IMR-90 (cell line): ENCODE measurements around the gene BFAR. TPM values are rescaled to one million over a fixed set of nuclear protein-coding genes. Genes with fewer than 3 reads are reported as not detected.
"Not testable (repeated sequence)": the region's sequence is repeated elsewhere in the genome, so short reads cannot be mapped to it uniquely, and the experiment has no call there.

Source experiments
- ATAC-seq: fragments of 200-7000 bp; cut with Tn5 transposase; 2 replicates; pipeline ENCODE4 v1.9.1; 2020; ENCODE audit warnings: low read depth, mild to moderate bottlenecking, moderate library complexity
- BruUV-seq: library from RNA; stranded (reverse); fragments of 400-500 nt; replicated peaks from 2 replicates; lab custom pipeline; 2021; lab: Mats Ljungman, UMichigan
- CTCF ChIA-PET: fragments of 300-600 bp; formaldehyde crosslinking; extraction: SDS; loops from one replicate; lab custom pipeline; 2021; ENCODE audit warnings: antibody characterized with exemption; lab: Yijun Ruan, JAX
- POLR2A ChIA-PET: fragments of 300-600 bp; sonication (Branson Sonifier 250); formaldehyde crosslinking; loops from one replicate; lab custom pipeline; 2022; ENCODE audit warnings: antibody characterized with exemption; ENCODE audit not compliant: unreplicated experiment; lab: Charles Lee
- DNase-seq: peaks from one replicate; pipeline ENCODE4 v3.0.0; 2013
- H2AFZ ChIP-seq: replicated peaks from 2 replicates; pipeline ENCODE3; 2013; ENCODE audit warnings: low read length, mild to moderate bottlenecking; ENCODE audit not compliant: poor library complexity
- H2AK5ac ChIP-seq: 2 replicates; pipeline ENCODE4 v1.6.1; 2013; ENCODE audit warnings: low read depth, low read length, inconsistent platforms
- H2AK9ac ChIP-seq: replicated peaks from 2 replicates; pipeline ENCODE3; 2013; ENCODE audit warnings: mild to moderate bottlenecking, low read depth, low read length, moderate library complexity; ENCODE audit not compliant: poor library complexity
- H2BK120ac ChIP-seq: 2 replicates; pipeline ENCODE4 v1.6.1; 2013; ENCODE audit warnings: low read depth, low read length, inconsistent platforms
- H2BK15ac ChIP-seq: 3 replicates; pipeline ENCODE4 v1.6.1; 2013; ENCODE audit warnings: low read depth, low read length, inconsistent platforms
- H2BK20ac ChIP-seq: 2 replicates; pipeline ENCODE4 v1.6.1; 2013; ENCODE audit warnings: low read depth, mild to moderate bottlenecking, inconsistent platforms, low read length, moderate library complexity
- H2BK5ac ChIP-seq: 2 replicates; pipeline ENCODE4 v1.6.1; 2013; ENCODE audit warnings: mild to moderate bottlenecking, low read depth, low read length, inconsistent platforms; ENCODE audit not compliant: poor library complexity, severe bottlenecking
- H3K14ac ChIP-seq: replicated peaks from 2 replicates; pipeline ENCODE4 v1.6.1; 2013; ENCODE audit warnings: low read depth, low read length, inconsistent platforms
- H3K18ac ChIP-seq: 2 replicates; pipeline ENCODE4 v1.6.1; 2013; ENCODE audit warnings: low read depth, low read length, control low read depth
- H3K23ac ChIP-seq: 2 replicates; pipeline ENCODE4 v1.6.1; 2013; ENCODE audit warnings: low read depth, low read length, inconsistent platforms
- H3K27ac ChIP-seq: 2 replicates; pipeline ENCODE4 v1.5.1; 2013; ENCODE audit warnings: mild to moderate bottlenecking, control low read depth, low read length; ENCODE audit not compliant: insufficient read depth
- H3K27me3 ChIP-seq: 2 replicates; pipeline ENCODE4 v1.6.1; 2013; ENCODE audit warnings: low read length; ENCODE audit not compliant: control insufficient read depth, insufficient read depth
- H3K36me3 ChIP-seq: 2 replicates; pipeline ENCODE4 v1.6.1; 2013; ENCODE audit warnings: low read length, mixed read lengths; ENCODE audit not compliant: control insufficient read depth, insufficient read depth
- H3K4ac ChIP-seq: 2 replicates; pipeline ENCODE4 v1.6.1; 2013; ENCODE audit warnings: low read depth, low read length, inconsistent platforms
- H3K4me1 ChIP-seq: 2 replicates; pipeline ENCODE4 v1.6.1; 2013; ENCODE audit warnings: low read length, mixed read lengths; ENCODE audit not compliant: control insufficient read depth, insufficient read depth
- H3K4me2 ChIP-seq: 2 replicates; pipeline ENCODE4 v1.6.1; 2013; ENCODE audit warnings: low read depth, mild to moderate bottlenecking, control low read depth, low read length, moderate library complexity
- H3K4me3 ChIP-seq: 2 replicates; pipeline ENCODE4 v1.5.1; 2013; ENCODE audit warnings: low read depth, mild to moderate bottlenecking, control low read depth, low read length, moderate library complexity; ENCODE audit not compliant: insufficient read depth
- H3K56ac ChIP-seq: 2 replicates; pipeline ENCODE4 v1.6.1; 2013; ENCODE audit warnings: low read length, inconsistent platforms; ENCODE audit not compliant: insufficient read depth; ENCODE audit errors: extremely low read depth
- H3K79me1 ChIP-seq, 2 experiments: 2 replicates each; pipeline ENCODE4 v1.6.1; 2013; ENCODE audit warnings: low read length in 2 of 2, inconsistent platforms in 1 of 2, low read depth in 1 of 2
- H3K9ac ChIP-seq: 2 replicates; pipeline ENCODE4 v1.6.1; 2013; ENCODE audit warnings: low read depth, low read length, control low read depth
- H3K9me1 ChIP-seq: 2 replicates; pipeline ENCODE4 v1.6.1; 2013; ENCODE audit warnings: low read length, inconsistent platforms; ENCODE audit not compliant: insufficient read depth
- H3K9me3 ChIP-seq: 2 replicates; pipeline ENCODE4 v1.6.1; 2013; ENCODE audit warnings: low read length; ENCODE audit not compliant: control insufficient read depth, insufficient read depth
- H4K20me1 ChIP-seq: 2 replicates; pipeline ENCODE4 v1.6.1; 2013; ENCODE audit warnings: low read length, inconsistent platforms; ENCODE audit not compliant: insufficient read depth
- H4K5ac ChIP-seq: 2 replicates; pipeline ENCODE4 v1.6.1; 2013; ENCODE audit warnings: mild to moderate bottlenecking, low read depth, low read length, control low read depth
- H4K8ac ChIP-seq, 2 experiments: 2 replicates each; pipeline ENCODE4 v1.6.1; 2013; ENCODE audit warnings: low read depth in 2 of 2, low read length in 2 of 2, control low read depth in 1 of 2, inconsistent platforms in 1 of 2
- H4K91ac ChIP-seq: 2 replicates; pipeline ENCODE4 v1.6.1; 2013; ENCODE audit warnings: low read depth, low read length, inconsistent platforms; ENCODE audit not compliant: insufficient read depth
- CHD1 ChIP-seq: IDR thresholded peaks from 2 replicates; pipeline ENCODE4 v1.6.1; 2012; ENCODE audit warnings: low read depth, low read length, improper control_type of control experiment
- MAFK ChIP-seq: IDR thresholded peaks from 2 replicates; pipeline ENCODE4 v1.6.1; 2012; ENCODE audit warnings: low read depth, low read length, improper control_type of control experiment
- RCOR1 ChIP-seq: IDR thresholded peaks from 2 replicates; pipeline ENCODE4 v1.6.1; 2012; ENCODE audit warnings: mild to moderate bottlenecking, low read length, improper control_type of control experiment; ENCODE audit not compliant: insufficient replicate concordance
- WGBS, 2 experiments: methylation state at CpG; one replicate each; pipeline versions ENCODE4 v1.1.5 to v1.1.7; 2013; ENCODE audit warnings: missing lambda C conversion rate in 2 of 2; ENCODE audit not compliant: insufficient read length in 1 of 2; ENCODE audit errors: extremely low coverage in 2 of 2; 5-methylcytosine and 5-hydroxymethylcytosine counted together
- dilution Hi-C: fragments of 300-500 bp; cut with HindIII; formaldehyde crosslinking; loops from one replicate; pipeline ENCODE4 v1.14.3; 2018; ENCODE audit warnings: low sequenced_read_pairs; ENCODE audit not compliant: unreplicated experiment
- in situ Hi-C: fragments of 300-500 bp; cut with MboI; formaldehyde crosslinking; loops from 3 replicates; pipeline ENCODE4 v1.14.3; 2019; ENCODE audit warnings: low sequenced_read_pairs, inconsistent platforms, mixed read lengths
- intact Hi-C: fragments of 100-400 bp; cut with micrococcal nuclease; formaldehyde crosslinking; loops from 2 replicates; pipeline ENCODE4 v1.10.0; 2022
- polyA plus RNA-seq, 3 experiments: library from polyadenylated mRNA; depleted of rRNA; stranded (reverse); fragments of >200 nt; gene quantifications; 2 replicates each; pipeline ENCODE4 v1.2.3, GENCODE V29; 2012; ENCODE audit warnings: low replicate concordance in 1 of 3
- total RNA-seq: library from RNA; depleted of rRNA; stranded (reverse); fragments of >200 nt; gene quantifications from 2 replicates; pipeline ENCODE4 v1.2.3, GENCODE V29; 2012

Gene BFAR
- total and polyA plus RNA-seq, 2 of the 4 experiments (the other 2 are of a cell fraction) = 46.6 to 56.5 TPM

DNA sequence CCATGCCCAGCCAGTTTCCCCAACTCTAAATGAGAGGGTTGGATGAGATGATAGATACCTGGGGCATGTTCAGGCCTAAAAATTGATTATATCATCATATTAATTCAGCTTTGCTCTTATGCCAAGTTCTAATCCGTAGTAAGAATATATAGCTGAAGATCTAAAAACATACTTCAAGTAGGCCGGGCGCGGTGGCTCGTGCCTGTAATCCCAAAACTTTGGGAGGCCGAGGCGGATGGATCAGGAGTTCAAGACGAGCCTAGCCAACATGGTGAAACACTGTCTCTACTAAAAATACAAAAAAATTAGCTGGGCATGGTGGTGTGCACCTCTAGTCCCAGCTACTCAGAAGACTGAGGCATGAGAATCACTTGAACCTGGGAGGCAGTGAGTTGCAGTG is 49.4 kb downstream of the BFAR start:
- no peak overlapping the region for H2AFZ ChIP-seq
- H3K4me3 ChIP-seq = no peak overlapping the region
- H3K4me2 ChIP-seq = no peak overlapping the region
- ChIA-PET CTCF (no interaction called here), POLR2A (no interaction called here)
- H3K9me1 ChIP-seq = no peaks in the 10 kb centered on the region
- H2AK5ac ChIP-seq = no peak overlapping the region
- no peak overlapping the region for H2BK15ac ChIP-seq
- H3K9me3 ChIP-seq = no peaks in the 10 kb centered on the region
- H3K23ac ChIP-seq = no peak overlapping the region
- TF ChIP-seq CHD1 (no peak), MAFK (no peak), RCOR1 (no peak)
- H4K91ac ChIP-seq = no peak overlapping the region
- BruUV-seq = no TSS peak
- intact Hi-C loops (no loop called here), dilution Hi-C loops (no loop called here), in situ Hi-C loops (no loop called here)
- H3K56ac ChIP-seq = no peak overlapping the region
- no peak overlapping the region for H3K27ac ChIP-seq
- H3K36me3 ChIP-seq = no peaks in the 10 kb centered on the region
- no peak overlapping the region for H4K8ac ChIP-seq
- DNase-seq = no peak
- no peak overlapping the region for H2BK120ac ChIP-seq
- no peak for ATAC-seq
- no peak overlapping the region for H3K18ac ChIP-seq
- H3K4me1 ChIP-seq = peaks cover 2% of the 10 kb centered on the region; the same call in 1 of the 2 replicates
- no peak overlapping the region for H2BK5ac ChIP-seq
- no peak overlapping the region for H2BK20ac ChIP-seq
- H2AK9ac ChIP-seq = no peak overlapping the region
- H3K79me1 ChIP-seq = no peaks in the 10 kb centered on the region
- H3K9ac ChIP-seq = no peak overlapping the region
- H3K14ac ChIP-seq = no peak overlapping the region
- no CpG with 5 or more reads among the region's 8 CpGs for WGBS, 2 experiments
- no peak overlapping the region for H4K5ac ChIP-seq
- no peaks in the 10 kb centered on the region for H3K27me3 ChIP-seq
- no peak overlapping the region for H3K4ac ChIP-seq
- H4K20me1 ChIP-seq = no peaks in the 10 kb centered on the region

DNA sequence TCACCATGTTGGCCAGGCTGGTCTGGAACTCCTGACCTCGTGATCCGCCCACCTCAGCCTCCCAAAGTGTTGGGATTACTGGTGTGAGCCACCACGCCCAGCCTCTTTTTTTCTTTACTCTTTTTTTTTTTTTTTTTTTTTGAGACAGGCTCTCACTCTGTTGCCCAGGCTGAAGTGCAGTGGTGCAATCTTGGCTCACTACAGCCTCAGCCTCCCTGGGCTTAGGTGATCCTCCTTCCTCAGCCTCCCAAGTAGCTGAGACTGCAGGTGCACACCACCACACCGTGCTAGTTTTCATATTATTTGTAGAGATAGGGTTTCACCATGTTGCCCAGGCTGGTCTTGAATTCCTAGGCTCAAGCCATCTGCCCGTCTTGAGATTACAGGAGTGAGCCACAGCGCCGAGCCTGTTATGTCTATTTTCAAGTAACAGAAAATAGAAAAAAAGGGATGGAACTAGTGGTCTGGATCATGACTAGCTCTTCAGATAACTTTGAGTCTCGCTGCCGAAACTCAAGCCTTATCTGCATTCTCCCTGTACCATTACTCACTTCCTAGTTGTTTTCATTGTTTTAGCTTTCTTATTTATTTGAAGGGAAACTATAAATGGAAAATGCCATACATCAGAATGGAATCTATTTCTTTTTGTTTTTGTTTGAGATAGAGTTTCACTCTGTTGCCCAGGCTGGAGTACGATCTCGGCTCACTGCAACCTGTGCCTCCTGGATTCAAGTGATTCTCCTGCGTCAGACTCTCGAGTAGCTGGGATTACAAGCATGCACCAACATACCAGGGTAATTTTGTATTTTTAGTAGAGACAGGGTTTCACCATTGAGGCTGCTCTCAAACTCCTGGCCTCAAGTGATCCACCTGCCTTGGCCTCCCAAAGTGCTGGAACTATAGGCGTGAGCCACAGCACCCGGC is 53.4 kb downstream of the BFAR start:
- H2BK20ac ChIP-seq, H3K4me3 ChIP-seq, H2AK9ac ChIP-seq, in situ Hi-C loops, H3K9me1 ChIP-seq, H2BK15ac ChIP-seq, H3K79me1 ChIP-seq, H3K9me3 ChIP-seq, H4K8ac ChIP-seq, H3K4me1 ChIP-seq, H3K14ac ChIP-seq, H4K91ac ChIP-seq, H2AFZ ChIP-seq, H2BK120ac ChIP-seq, H3K36me3 ChIP-seq, BruUV-seq, H2AK5ac ChIP-seq, intact Hi-C loops, CTCF ChIA-PET, H3K23ac ChIP-seq, dilution Hi-C loops, H3K27ac ChIP-seq, POLR2A ChIA-PET, H4K5ac ChIP-seq, H3K56ac ChIP-seq, H2BK5ac ChIP-seq, H3K4ac ChIP-seq, H3K27me3 ChIP-seq, H4K20me1 ChIP-seq, H3K9ac ChIP-seq: not testable (repeated sequence)
- peak overlapping the region; percentile 44; the same call in 1 of the 2 replicates for H3K18ac ChIP-seq
- H3K4me2 ChIP-seq = peak overlapping the region; percentile 70; the same call in 1 of the 2 replicates
- 83% methylated on average over 2 of the region's 15 CpGs; no CpG with 5 or more reads in 1 of the 2 experiments for WGBS, 2 experiments
- DNase-seq (peak; percentile 16), ATAC-seq (peak; percentile 57)
